ENCODE data around the gene SEMA6B. TPM values are rescaled to one million over a fixed set of nuclear protein-coding genes. Genes with fewer than 3 reads are reported as not detected.
A peak's percentile ranks its signal among the peaks of the same experiment; 100 is the strongest.

Gene SEMA6B
- total and polyA plus RNA-seq, 2 of the 8 experiments (the other 6 are each of a cell fraction or from before 2014, with no cell fraction given), result 31.3 to 54.4 TPM

DNA sequence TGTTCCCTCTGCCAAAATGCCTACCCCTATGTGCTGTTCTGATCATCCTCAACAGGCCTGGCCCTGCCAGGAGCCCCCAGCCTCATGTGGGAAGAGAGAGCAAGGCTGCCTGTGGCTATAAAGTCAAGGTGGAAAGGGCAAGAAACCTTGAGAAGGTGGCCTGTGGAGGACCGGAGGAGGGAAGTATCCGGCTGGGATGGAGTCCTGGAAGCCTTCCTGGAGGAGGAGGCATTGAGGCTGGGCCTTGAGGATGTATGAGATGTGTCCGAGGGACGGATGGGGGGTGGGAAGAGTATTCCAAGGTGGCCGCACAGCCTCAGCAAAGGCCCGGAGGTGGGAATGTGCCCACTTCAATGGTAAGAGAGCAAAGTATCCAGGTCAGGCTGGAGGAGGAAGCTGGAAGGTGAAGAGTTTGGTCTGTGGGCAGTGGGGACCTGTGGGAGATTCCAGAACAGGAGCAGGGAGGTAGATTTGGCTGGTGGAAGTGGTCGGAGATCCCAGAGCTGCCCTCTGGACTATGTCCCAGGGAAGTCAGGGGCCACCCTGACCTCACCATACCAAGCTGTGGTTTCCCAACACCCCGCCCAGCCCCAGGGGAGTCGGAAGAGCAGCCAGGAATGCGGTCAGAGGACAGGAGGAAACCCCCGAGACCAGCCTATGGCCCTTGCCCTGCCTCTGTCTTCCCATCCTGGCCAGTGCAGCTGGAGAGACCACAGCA is 38.2 kb downstream of the SEMA6B start:
- H3K18ac ChIP-seq (ENCODE audit: extremely low read depth, low read length), result no peak overlapping the region
- H3K56ac ChIP-seq (replicated peaks; ENCODE audit: insufficient read length, low read depth, low read length), result no peak overlapping the region
- H3K36me3 ChIP-seq (ENCODE audit: control insufficient read depth in 2 of 4, insufficient read depth in 4 of 4, low read length in 3 of 4), result no peaks in the 10 kb centered on the region
- no peak for TF ChIP-seq NRF1 (IDR thresholded peaks at IDR 0.05; ENCODE audit: low read depth, low read length)
- no peak for TF ChIP-seq TAF7 (optimal IDR thresholded peaks at IDR 0.05; ENCODE audit: borderline replicate concordance, low read depth, low read length)
- TF ChIP-seq SP2 (IDR thresholded peaks at IDR 0.05; ENCODE audit: low read length), result no peak
- TF ChIP-seq MAFK (IDR thresholded peaks at IDR 0.05; ENCODE audit: low read depth, low read length), result no peak
- no peak for TF ChIP-seq CREB1 (IDR thresholded peaks at IDR 0.05)
- no peak for TF ChIP-seq RBBP5 (IDR thresholded peaks at IDR 0.05; ENCODE audit: borderline replicate concordance, low read depth, low read length)
- WGBS, 2 experiments (ENCODE audit: extremely low coverage in 1 of 2, insufficient coverage in 1 of 2, insufficient read length in 1 of 2, insufficient replicate concordance in 2 of 2, low coverage in 1 of 2, low lambda C conversion rate in 2 of 2, missing lambda C conversion rate in 1 of 2), result 87% methylated on average over 11 of the region's 11 CpGs; no CpG with 5 or more reads in 1 of the 2 experiments
- no peak overlapping the region for H3K23ac ChIP-seq (ENCODE audit: insufficient read length)
- H3K4ac ChIP-seq (replicated peaks; ENCODE audit: insufficient read length, low read depth, low read length), result no peak overlapping the region
- H2AK5ac ChIP-seq (ENCODE audit: low read depth, low read length), result 0 out of 2 replicates have a peak overlapping the region, but pooled peaks have one; percentile 8
- H3K27ac ChIP-seq (ENCODE audit: low read depth, low read length), result no peak overlapping the region
- no peak overlapping the region for H4K8ac ChIP-seq (ENCODE audit: extremely low read depth, insufficient read depth, low read length)
- no peaks in the 10 kb centered on the region for H3K9me3 ChIP-seq (ENCODE audit: insufficient read depth in 2 of 2, low read depth in 1 of 2, low read length in 1 of 2)
- no peak overlapping the region for H3K4me3 ChIP-seq (ENCODE audit: extremely low read depth in 1 of 4, insufficient read depth in 2 of 4, low read depth in 3 of 4, low read length in 4 of 4)
- DNase-seq (ENCODE audit: low read depth in 1 of 2, low spot score in 2 of 2), result no peak
- H3K14ac ChIP-seq (ENCODE audit: insufficient read length), result no peak overlapping the region
- ChIA-PET CTCF (ENCODE audit: partially characterized antibody) (interaction anchor here (0.6 to 8.9 kb wide), 10 partner anchors 12 to 288 kb away, joined by 3 to 174 read pairs (median 3); partner anchors contain the start of genes LRG1 and PLIN5), POLR2A (ENCODE audit: partially characterized antibody) (interaction anchor here (0.6 to 1.8 kb wide), 3 partner anchors 13 to 174 kb away, joined by 3 to 7 read pairs (median 5); partner anchors contain the start of gene PLIN5)
- no peak overlapping the region for H2BK15ac ChIP-seq (ENCODE audit: low read length)
- H3K9ac ChIP-seq (replicated peaks in 1 of 4; ENCODE audit: extremely low read depth in 1 of 4, low read depth in 3 of 4, low read length in 3 of 4), result no peak overlapping the region
- H4K5ac ChIP-seq (ENCODE audit: insufficient read length, low read depth, low read length), result no peak overlapping the region
- H2BK5ac ChIP-seq (ENCODE audit: low read depth, low read length), result no peak overlapping the region
- H4K91ac ChIP-seq (replicated peaks; ENCODE audit: insufficient read length, low read length), result no peak overlapping the region
- H2BK20ac ChIP-seq (ENCODE audit: low read length), result no peak overlapping the region
- no peak for FAIRE-seq
- no peaks in the 10 kb centered on the region for H4K20me1 ChIP-seq (replicated peaks in 1 of 2; ENCODE audit: control insufficient read depth in 1 of 2, insufficient read depth in 2 of 2, low read length in 2 of 2)
- no peak overlapping the region for H3K4me2 ChIP-seq (ENCODE audit: insufficient read depth in 1 of 2, low read depth in 2 of 2, low read length in 2 of 2)
- no peak overlapping the region for H2BK120ac ChIP-seq (replicated peaks; ENCODE audit: low read depth, low read length)
- H2BK12ac ChIP-seq (ENCODE audit: low read depth, low read length), result no peak overlapping the region
- H2AFZ ChIP-seq (ENCODE audit: low read length), result no peak overlapping the region
- H3K27me3 ChIP-seq (replicated peaks in 1 of 4; ENCODE audit: control insufficient read depth in 3 of 4, extremely low read depth in 1 of 4, insufficient read depth in 3 of 4, low read length in 3 of 4), result peaks cover 0 to 14% (median 10%) of the 10 kb centered on the region in 4 experiments; a peak in 4 of 7 replicates
- H3K79me1 ChIP-seq (ENCODE audit: low read depth, low read length), result no peaks in the 10 kb centered on the region
- H3K23me2 ChIP-seq (ENCODE audit: low read depth, low read length), result no peaks in the 10 kb centered on the region
- H3K79me2 ChIP-seq (ENCODE audit: control insufficient read depth in 1 of 2, insufficient read depth in 2 of 2, low read length in 2 of 2), result no peaks in the 10 kb centered on the region
- peaks cover 0 to 3% (median under 1%) of the 10 kb centered on the region in 4 experiments; a peak in 4 of 7 replicates for H3K4me1 ChIP-seq (replicated peaks in 1 of 4; ENCODE audit: control insufficient read depth in 3 of 4, insufficient read depth in 4 of 4, low read length in 3 of 4)

Data from H1 (cell line).